Measurements from ENCODE around the gene MICAL2. TPM values are rescaled to one million over a fixed set of nuclear protein-coding genes. Genes with fewer than 3 reads are reported as not detected.

MICAL2 gene
- total and polyA plus RNA-seq, 10 of the 15 experiments (the other 5 are each of a cell fraction or from before 2014, with no cell fraction given) = 0.90 to 5.6 (median 2.4) TPM

DNA sequence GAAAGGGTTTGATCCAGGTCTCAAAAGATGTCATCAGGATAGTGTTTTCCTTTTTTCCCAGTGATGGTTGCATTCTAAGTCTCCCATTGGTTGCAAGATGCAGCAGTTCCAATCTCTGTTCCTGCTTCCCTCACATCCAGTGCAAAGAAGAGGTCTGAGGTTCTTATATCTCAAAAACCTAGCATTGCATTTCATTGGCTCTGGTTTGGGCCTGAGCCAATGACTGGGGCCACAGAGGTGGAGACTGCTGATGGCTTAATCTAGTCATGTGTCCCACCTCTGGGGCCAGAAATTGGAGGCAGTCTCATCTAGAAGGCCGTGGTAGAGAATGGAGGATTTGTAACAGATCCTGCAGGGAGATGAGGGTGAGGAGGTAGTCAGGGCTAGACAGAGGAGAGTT lies 13.2 kb upstream of the MICAL2 start (continued):
- no peak for TF ChIP-seq NFIC (IDR thresholded peaks at IDR 0.05; ENCODE audit: low read depth, low read length)

DNA sequence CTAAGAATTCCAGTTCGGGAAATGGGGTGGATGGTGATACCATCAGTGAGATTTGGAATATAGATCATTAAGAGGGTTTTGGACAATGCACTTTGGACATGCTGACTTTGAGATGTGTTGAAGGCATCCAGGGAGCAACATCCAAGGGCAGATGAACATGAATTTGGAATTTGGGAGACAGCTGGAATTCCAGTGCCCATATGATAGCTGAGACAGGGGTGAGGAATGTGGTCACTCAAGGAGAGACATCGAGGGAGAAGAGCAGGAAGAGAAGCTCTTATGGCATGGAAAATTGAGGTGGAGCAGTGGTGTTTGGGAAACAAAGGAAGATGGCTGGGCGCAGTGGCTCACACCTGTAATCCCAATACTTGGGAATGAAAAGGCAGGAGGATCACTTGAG lies 11.8 kb upstream of the MICAL2 start:
- in situ Hi-C loops (cut with MboI) = no loop called here
- Histone ChIP-seq H3K9me3 (replicated peaks; ENCODE audit: control insufficient read depth, insufficient read depth, low read length) (no peaks in the 10 kb centered on the region), H2AFZ (ENCODE audit: control insufficient read depth, low read depth, low read length) (no peak overlapping the region), H3K27ac (ENCODE audit: control insufficient read depth, insufficient read depth) (no peak overlapping the region), H4K20me1 (ENCODE audit: control insufficient read depth, insufficient read depth) (no peaks in the 10 kb centered on the region), H3K4me2 (ENCODE audit: control insufficient read depth, insufficient read depth) (no peak overlapping the region), H3K4me3 (no peak overlapping the region), H3K36me3 (ENCODE audit: control insufficient read depth in 2 of 2, insufficient read depth in 2 of 2, low read length in 1 of 2) (no peaks in the 10 kb centered on the region), H3K4me1 (ENCODE audit: control insufficient read depth, insufficient read depth, low read length) (no peaks in the 10 kb centered on the region), H3K27me3 (replicated peaks in 1 of 2; ENCODE audit: control insufficient read depth in 2 of 2, insufficient read depth in 2 of 2, low read length in 1 of 2) (peaks cover 2 to 3% of the 10 kb centered on the region in 2 experiments; a peak in 2 of 4 replicates), H3K79me2 (ENCODE audit: control insufficient read depth, insufficient read depth, low read length) (no peaks in the 10 kb centered on the region), H3K9ac (ENCODE audit: control insufficient read depth, insufficient read depth, low read length) (no peak overlapping the region)
- FAIRE-seq (no peak), ATAC-seq (no peak), DNase-seq (ENCODE audit: low read depth, low spot score) (no peak)
- ChIA-PET RAD21 (ENCODE audit: unreplicated experiment) (no interaction called here), SMC1A (ENCODE audit: uncharacterized antibody, unreplicated experiment) (interaction anchor here (0.6 kb wide), 1 partner anchor 764 kb away, joined by 3 read pairs; no protein-coding TSS in a partner anchor), POLR2A (no interaction called here), CTCF (no interaction called here)
- TF ChIP-seq POLR2AphosphoS5 (IDR thresholded peaks at IDR 0.05; ENCODE audit: low read length) = no peak
- TF ChIP-seq, protein P1, sequence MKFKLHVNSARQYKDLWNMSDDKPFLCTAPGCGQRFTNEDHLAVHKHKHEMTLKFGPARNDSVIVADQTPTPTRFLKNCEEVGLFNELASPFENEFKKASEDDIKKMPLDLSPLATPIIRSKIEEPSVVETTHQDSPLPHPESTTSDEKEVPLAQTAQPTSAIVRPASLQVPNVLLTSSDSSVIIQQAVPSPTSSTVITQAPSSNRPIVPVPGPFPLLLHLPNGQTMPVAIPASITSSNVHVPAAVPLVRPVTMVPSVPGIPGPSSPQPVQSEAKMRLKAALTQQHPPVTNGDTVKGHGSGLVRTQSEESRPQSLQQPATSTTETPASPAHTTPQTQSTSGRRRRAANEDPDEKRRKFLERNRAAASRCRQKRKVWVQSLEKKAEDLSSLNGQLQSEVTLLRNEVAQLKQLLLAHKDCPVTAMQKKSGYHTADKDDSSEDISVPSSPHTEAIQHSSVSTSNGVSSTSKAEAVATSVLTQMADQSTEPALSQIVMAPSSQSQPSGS (IDR thresholded peaks at IDR 0.05; ENCODE audit: low read length) = no peak
- TF ChIP-seq IKZF1 (conservative IDR thresholded peaks at IDR 0.05) = no peak
- TF ChIP-seq, protein P2, sequence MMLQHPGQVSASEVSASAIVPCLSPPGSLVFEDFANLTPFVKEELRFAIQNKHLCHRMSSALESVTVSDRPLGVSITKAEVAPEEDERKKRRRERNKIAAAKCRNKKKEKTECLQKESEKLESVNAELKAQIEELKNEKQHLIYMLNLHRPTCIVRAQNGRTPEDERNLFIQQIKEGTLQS (IDR thresholded peaks at IDR 0.05; ENCODE audit: borderline replicate concordance, extremely low read depth, low read depth, low read length) = no peak
- no TSS peak for BruUV-seq (replicated peaks)
- 26% methylated on average over 3 of the region's 3 CpGs for WGBS (ENCODE audit: insufficient coverage, insufficient replicate concordance, low lambda C conversion rate, missing lambda C conversion rate)
- intact Hi-C loops (cut with micrococcal nuclease; ENCODE audit: unreplicated experiment) = no loop called here
